BE2C (cell line): ENCODE data around the gene EXTL1.
A peak's percentile ranks its signal among the peaks of the same experiment; 100 is the strongest.

Source experiments
- DNase-seq: peaks from one replicate; pipeline ENCODE4 v3.0.0-alpha.2; 2020
- H3K27me3 ChIP-seq: fragments of 250-450 bp; sonication (Bioruptor Pico); 2 replicates; pipeline ENCODE4 v1.5.1; 2020; ENCODE audit warnings: mild to moderate bottlenecking
- H3K36me3 ChIP-seq: fragments of 250-450 bp; sonication (Bioruptor Pico); 2 replicates; pipeline ENCODE4 v1.5.1; 2020; ENCODE audit warnings: mild to moderate bottlenecking
- H3K4me1 ChIP-seq: fragments of 250-450 bp; sonication (Bioruptor Pico); 2 replicates; pipeline ENCODE4 v1.5.1; 2020
- H3K4me3 ChIP-seq: 2 replicates; pipeline ENCODE4 v1.5.1; 2011; ENCODE audit warnings: low read depth, low read length
- H3K9me3 ChIP-seq: fragments of 250-450 bp; sonication (Bioruptor Pico); 2 replicates; pipeline ENCODE4 v1.5.1; 2020
- TF ChIP-seq, protein P1 (sequence below): IDR thresholded peaks from 2 replicates; pipeline ENCODE4 v1.5.1; 2012; ENCODE audit warnings: mild to moderate bottlenecking, low read depth, low read length

EXTL1 gene

DNA sequence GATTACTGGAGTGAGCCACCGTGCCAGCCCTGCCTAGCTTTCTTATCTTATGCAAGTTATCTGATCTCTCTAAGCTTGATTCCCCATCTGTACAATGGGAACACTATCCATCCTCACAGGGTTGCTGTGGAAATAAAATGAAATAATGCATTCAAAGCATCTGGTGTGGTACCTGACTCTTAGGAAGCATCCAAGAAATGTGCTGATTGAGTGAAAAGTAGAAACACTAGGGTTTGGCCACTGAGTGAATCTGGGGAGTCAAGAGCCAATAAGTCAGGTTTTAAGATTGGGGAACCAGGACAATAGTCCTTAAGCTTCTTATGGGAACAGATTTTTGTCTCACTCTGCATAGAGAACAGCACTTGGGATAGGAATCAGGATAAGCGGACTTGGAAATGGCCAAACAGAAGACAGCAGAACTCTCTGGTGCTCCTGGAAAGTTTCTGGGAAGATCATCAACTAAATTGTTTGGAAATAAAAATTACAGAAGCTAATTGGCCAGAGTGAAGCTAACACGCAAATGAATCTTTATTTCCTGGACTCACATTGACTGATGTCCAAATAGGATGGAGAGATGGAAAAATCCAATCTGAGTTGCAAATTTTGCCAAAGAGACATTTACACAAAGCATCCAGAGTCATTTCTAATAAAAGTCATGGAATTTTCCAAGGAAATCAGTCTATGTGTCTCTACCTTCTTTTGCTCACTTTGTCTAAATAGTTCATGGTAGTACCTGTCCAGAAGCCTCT is 27.0 kb upstream of the EXTL1 start:
- no peak for DNase-seq
- no peaks in the 10 kb centered on the region for H3K36me3 ChIP-seq
- TF ChIP-seq, protein P1, sequence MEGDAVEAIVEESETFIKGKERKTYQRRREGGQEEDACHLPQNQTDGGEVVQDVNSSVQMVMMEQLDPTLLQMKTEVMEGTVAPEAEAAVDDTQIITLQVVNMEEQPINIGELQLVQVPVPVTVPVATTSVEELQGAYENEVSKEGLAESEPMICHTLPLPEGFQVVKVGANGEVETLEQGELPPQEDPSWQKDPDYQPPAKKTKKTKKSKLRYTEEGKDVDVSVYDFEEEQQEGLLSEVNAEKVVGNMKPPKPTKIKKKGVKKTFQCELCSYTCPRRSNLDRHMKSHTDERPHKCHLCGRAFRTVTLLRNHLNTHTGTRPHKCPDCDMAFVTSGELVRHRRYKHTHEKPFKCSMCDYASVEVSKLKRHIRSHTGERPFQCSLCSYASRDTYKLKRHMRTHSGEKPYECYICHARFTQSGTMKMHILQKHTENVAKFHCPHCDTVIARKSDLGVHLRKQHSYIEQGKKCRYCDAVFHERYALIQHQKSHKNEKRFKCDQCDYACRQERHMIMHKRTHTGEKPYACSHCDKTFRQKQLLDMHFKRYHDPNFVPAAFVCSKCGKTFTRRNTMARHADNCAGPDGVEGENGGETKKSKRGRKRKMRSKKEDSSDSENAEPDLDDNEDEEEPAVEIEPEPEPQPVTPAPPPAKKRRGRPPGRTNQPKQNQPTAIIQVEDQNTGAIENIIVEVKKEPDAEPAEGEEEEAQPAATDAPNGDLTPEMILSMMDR: no peak
- no peaks in the 10 kb centered on the region for H3K9me3 ChIP-seq
- H3K4me1 ChIP-seq: peaks cover 11% of the 10 kb centered on the region
- no peak overlapping the region for H3K4me3 ChIP-seq
- no peaks in the 10 kb centered on the region for H3K27me3 ChIP-seq

DNA sequence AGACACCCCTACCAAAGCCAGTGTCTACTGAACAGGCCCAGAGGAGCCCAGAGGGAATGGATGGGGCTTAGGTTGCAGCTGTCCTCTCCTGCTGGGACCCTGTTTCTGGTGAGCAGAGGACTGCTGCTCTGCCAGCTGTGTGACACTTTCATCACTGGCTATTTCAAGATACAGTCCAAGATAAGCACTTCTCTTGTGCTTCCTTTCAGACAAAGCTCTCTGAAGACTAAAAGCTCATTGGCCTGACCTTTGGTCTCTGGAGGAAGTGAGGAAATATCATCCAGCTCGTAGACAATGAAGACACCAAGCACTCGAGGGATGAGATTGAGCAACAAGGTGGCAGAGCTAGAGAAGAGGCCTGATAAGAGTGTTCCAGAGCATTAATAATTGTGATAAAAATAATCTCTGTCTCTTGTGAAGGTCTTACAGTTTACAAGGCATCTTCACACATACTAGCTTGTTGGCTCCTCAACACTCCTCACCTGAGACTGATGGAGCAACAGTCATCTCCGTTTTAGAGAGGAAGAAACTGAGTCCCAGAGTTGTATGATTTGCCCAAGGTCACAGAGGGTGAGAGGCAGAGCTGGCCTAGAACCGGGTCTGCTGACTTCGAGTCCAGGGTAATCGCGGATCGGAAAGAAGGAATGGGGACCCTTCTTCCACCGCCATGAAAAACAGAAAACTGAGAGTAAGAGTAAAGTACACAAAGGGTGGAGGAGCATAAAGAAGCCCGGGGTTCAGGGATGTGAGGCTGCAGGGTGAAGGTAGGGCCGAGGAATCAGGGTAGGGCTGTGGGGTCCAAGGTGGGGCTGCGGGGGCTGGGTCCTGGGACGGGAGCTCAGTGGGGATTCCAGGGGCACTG is 24.4 kb upstream of the EXTL1 start:
- no peaks in the 10 kb centered on the region for H3K36me3 ChIP-seq
- TF ChIP-seq, protein P1: no peak
- H3K4me1 ChIP-seq: peaks cover 11% of the 10 kb centered on the region
- no peaks in the 10 kb centered on the region for H3K9me3 ChIP-seq
- H3K27me3 ChIP-seq: no peaks in the 10 kb centered on the region
- DNase-seq: peak; percentile 53
- peak overlapping the region; percentile 70 for H3K4me3 ChIP-seq

DNA sequence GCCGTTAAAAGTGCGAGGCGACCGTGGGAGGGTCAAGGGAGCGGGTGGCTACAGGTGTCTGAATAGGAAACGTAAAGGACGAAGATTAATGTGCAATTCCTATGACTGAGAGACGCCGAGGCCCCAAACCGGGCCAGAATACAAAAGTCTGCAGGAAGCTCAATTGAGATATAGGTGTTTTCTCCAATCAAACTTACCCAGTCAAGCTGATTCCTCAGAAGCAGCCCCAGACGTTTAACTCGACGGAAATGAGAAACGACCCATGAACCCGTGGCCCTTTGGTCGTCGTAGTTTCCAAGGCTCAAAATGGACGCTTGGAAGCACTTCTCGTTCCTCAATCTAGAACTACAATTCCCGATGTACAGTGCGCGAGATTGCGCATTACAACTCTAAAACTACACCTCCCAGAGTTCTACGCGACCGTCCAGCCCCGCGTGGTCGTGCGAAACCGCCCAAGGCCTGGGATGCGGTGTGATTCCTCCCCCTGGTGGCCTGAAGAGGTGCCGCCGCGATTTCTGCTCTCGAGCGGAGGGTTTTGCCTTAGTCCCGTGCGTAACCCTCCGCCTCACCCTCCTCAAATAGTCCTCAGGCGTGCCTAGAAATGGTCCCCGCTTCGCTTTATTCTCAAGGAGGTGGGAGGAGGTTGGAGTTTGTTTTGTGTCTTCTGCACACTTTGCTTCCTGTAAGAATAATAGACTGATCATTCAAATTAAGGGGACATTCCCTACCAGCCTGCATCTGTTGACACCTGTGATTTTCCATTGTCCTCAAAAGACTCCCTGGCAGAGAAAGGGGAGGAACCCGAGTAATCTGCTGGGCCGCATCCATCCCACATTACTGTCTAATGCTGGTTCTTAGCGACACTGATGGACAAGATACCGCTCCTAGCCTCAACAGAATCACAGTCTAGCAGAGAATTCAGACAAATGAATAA is 23.5 kb upstream of the EXTL1 start, which contains the start of gene PAFAH2:
Gene PAFAH2, minus strand, starts transcription at position 236 of the 934 bp plus-strand sequence. CDS start 7,247 bp downstream, outside the sequence.
- TF ChIP-seq, protein P1: peak; percentile 81
- H3K27me3 ChIP-seq: no peaks in the 10 kb centered on the region
- peak within 1 kb of the TSS; percentile 70 for H3K4me3 ChIP-seq
- peaks cover 11% of the 10 kb centered on the region for H3K4me1 ChIP-seq
- peak; percentile 90 for DNase-seq
- H3K9me3 ChIP-seq: no peaks in the 10 kb centered on the region
- no peaks in the 10 kb centered on the region for H3K36me3 ChIP-seq

DNA sequence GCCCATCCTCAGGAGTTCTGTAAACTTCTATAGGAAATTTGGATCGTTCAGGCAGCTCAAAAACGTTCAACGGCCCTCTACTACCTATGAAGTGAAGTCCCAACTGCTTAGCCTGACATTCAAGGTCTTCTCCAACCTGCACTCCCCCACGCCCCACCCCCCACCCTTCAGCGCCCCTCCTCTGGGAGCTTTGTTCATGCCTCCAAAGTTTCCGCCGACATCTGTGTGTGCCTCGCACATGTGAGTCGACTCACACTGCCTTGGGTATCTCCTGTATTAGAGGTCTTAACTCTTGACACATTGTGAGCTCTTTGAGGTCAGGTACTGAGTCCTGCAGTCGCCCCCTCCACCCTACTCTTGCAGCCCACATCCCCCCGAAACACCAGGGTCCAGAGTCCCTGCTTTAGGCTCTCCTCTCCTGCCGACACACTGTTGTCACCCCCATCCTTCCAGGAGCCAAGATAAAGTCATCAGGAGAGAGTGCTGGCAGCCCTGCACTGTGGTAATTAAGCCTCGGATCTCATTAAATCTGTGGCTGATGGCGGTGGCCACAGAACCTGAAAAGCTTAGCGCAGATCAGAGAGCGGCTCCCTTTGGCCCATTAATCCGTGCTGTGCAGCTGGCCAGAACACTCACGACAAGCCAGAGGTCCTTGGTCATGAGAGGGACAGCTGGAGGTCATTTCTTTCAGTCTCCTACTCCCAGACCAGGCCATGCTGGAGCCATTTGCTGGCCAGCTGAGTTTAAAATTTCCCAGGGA is 22.4 kb upstream of the EXTL1 start:
- Histone ChIP-seq H3K27me3 (no peaks in the 10 kb centered on the region), H3K4me3 (no peak overlapping the region), H3K4me1 (peaks cover 7% of the 10 kb centered on the region), H3K9me3 (no peaks in the 10 kb centered on the region), H3K36me3 (no peaks in the 10 kb centered on the region)
- no peak for DNase-seq
- TF ChIP-seq, protein P1: no peak

DNA sequence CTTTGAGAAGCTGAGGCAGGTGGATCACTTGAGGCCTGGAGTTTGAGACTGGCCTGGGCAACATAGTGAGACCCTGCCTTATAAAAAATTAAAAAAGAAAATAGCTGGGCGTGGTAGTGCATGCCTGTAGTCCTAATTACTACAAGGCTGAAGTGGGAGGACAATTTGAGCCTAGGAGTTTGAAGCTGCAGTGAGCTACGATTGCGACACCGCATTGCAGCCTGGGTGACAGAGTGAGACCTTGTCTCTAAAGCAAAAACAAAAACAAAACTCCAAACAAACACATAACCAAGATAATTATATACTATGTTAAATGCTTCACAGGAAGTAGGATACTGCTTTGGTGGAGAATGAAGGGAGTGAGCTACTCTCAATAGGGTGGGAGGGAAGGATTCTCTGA is 18.3 kb upstream of the EXTL1 start:
- no peak overlapping the region for H3K4me3 ChIP-seq

More for the DNA sequence above, 18.3 kb upstream of the EXTL1 start:
- TF ChIP-seq, protein P1: no peak
- peaks cover 4% of the 10 kb centered on the region for H3K4me1 ChIP-seq
- DNase-seq: no peak
- no peaks in the 10 kb centered on the region for H3K36me3 ChIP-seq
- no peaks in the 10 kb centered on the region for H3K27me3 ChIP-seq
- H3K9me3 ChIP-seq: no peaks in the 10 kb centered on the region
